Activated CD8-positive, alpha-beta memory T cell treated with anti-CD3 and anti-CD28 coated beads, Interleukin-2, amount 50 U/mL, for 1 hour (primary cell): ENCODE data around the gene ALDH3B1.

Source experiments
- DNase-seq: peaks from one replicate; pipeline ENCODE4 v3.0.0-alpha.2; 2020; ENCODE audit errors: extremely low read depth

The ALDH3B1 gene

DNA sequence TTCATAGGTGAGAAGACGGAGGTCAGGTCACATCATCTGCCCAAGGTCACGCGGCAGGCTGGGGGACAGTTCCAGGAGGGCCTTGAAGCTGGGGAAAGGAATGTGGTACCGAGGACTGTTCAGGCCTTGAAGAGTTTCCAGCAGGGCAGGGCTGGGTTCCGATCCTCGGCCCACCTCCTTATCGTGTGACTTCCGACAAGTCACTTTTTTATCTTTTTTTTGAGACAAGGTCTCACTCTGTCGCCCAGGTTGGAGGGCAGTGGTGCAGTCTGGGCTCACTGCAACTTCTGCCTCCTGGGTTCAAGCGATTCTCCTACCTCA is 21.0 kb downstream of the ALDH3B1 start:
- no peak for DNase-seq

DNA sequence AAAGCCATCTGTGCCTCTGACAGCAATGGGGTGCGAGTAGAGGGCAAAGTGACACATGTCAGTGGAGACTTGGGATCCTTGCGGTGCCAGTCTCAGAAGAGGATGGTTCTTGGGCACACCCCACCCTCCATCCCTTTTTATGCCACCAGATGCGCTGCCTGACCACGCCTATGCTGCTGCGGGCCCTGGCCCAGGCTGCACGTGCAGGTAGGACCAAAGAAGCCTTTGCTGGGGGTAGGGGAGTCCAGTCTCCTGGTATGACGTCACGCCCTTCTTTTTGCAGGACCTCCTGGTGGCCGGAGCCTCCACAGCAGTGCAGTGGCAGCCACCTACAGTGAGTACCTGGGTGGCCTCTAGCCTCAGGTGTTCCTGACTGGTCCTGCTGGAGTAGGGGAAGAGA is 21.9 kb downstream of the ALDH3B1 start:
- no peak for DNase-seq

DNA sequence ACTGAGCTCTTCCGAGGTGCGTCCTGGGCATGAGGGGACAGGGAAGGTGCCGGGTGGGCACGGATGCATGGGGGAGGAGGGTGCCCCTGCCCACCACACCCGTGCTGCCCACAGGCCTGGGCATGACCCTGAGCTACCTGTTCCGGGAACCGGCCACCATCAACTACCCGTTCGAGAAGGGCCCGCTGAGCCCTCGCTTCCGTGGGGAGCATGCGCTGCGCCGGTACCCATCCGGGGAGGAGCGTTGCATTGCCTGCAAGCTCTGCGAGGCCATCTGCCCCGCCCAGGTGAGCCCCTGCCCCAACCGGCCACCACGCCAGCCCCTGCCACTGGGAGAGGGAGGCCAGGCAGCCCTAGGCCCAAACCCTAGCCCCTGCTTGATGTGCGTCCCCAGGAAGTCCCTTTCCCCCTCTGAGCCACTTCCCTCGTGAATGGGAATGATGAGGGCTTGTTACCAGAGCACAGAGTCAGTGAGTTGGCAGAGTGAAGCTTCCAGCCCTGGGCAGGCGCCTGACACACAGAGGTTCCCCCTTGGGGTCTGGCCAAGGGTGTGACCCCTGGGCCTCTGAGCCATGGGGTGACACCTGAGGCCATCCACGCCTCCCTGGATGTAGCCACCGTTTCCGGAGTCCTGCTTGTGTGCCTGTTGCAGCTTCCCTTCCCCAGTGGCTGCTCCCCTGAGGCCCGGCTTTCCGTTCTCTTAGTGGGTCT is 23.0 kb downstream of the ALDH3B1 start:
- no peak for DNase-seq

DNA sequence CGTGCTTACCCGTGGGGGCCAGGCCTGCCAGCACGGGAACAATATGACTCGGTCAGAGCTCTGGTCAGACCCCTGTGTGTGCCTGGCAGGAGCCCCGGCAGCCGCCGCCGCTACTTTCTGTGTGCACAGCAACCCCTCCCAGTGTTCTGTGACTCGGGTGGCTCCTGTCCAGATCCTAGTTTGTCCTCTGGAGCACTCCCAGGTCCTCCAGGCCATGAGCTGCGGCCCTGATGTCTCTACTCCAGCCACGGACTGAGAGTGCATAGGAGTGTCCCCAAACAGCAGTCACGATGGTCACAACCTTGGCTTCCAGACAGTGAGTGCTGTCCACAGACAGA is 23.6 kb downstream of the ALDH3B1 start:
- DNase-seq, result no peak

DNA sequence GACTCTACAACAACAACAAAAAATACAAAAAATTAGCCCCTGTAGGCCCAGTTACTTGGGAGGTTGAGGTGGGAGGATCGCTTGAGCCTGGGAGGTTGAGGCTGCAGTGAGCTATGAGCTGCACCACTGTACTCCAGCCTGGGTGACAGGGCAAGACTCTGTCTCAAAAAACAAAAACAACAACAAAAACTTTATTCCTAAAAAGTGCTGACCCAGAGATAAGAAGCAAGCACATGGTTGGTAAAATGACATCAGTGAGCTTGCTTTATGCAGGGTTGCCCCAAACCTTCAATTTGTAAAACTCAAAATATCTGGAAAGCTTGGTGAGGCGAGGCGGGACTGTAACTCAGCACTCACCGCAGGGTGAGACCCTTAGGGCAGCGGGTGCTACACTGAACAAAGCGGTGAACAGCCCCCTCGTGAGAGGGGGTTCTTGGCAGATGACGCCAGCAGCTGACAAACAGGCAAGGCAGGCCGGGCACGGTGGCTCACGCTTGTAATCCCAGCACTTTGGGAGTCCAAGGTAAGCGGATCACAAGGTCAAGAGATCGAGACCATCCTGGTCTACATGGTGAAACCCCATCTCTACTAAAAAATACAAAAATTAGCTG is 25.2 kb downstream of the ALDH3B1 start:
- DNase-seq, result no peak

DNA sequence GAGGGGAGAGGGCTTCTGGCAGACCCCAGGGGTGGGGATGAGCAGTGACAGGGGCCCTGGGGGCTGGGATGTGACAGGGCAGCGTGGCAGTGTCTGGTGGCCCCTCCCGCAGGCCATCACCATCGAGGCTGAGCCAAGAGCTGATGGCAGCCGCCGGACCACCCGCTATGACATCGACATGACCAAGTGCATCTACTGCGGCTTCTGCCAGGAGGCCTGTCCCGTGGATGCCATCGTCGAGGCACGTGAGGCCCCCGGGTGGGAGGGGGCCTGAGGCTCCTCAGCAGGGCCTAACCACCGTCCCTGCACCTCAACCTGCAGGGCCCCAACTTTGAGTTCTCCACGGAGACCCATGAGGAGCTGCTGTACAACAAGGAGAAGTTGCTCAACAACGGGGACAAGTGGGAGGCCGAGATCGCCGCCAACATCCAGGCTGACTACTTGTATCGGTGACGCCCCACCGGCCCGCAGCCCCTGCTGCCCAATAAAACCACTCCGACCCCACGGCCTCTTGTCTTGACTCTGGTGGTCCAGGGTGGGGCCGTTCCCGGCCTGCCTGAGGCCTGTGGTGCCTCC is 26.1 kb downstream of the ALDH3B1 start:
- DNase-seq, result no peak

DNA sequence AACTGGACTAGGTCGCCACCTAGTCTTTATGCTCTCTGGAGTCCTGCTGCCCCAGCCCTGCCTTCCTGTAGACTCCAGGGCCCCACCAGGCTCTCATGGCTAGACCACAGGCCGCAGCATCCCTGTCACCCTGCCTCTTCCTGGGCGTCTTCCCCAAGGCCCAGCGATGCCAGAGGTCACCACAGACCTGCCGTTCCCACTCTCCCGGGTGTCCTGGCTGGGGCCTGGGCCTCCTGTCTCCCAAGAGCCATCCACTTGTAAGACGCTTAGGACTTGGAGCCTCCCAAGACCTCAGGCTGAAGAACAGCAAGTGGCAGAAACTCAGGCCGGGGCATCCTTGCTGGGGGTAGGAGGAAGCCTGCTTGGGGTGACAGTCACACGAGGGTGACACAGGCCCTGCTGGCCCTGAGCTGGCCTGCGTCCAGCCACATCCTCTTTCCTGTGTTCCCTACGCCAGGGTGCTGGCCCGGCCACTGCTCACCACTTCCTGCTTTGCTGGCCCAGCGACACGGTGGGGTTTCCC is 26.7 kb downstream of the ALDH3B1 start:
- DNase-seq, result no peak

DNA sequence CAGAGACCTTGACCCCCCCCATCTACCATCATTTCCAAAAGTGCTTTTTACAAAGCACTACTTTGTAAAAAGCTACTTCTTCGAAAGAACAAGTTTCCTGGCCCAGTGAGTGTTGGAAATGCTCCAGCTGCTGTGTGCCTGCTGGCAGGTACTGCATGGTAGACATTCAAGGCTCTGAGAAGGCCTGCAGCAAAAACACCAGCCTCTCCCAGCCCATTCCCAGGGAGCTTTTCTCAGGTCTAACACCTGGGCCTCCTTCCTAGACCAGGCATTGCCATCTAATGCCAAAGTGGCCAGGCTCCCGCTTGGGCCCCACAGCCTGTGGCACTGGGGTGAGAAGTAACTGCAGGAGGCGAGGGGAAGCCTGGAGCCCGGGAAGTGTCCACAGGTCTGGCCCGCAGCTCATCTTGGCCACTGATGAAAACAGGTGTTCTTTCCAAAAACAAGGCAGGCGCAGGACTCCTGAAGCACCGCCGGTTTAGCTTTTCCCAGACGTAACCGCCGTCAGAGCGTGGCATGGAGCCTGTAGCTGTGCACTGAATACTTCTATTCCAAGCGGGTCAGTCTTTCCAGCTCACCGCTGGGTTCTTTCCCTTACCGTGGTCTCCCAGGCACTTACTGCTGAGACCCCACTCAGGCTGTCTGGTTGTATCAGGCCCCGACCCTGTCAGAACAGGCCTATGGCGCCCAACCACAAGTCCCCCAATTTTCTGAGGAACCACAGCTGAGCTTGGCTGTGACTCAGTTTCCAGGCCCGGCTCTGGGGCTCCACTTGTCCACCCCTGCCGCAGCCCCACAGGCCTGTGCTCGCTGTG is 27.5 kb downstream of the ALDH3B1 start:
- no peak for DNase-seq

DNA sequence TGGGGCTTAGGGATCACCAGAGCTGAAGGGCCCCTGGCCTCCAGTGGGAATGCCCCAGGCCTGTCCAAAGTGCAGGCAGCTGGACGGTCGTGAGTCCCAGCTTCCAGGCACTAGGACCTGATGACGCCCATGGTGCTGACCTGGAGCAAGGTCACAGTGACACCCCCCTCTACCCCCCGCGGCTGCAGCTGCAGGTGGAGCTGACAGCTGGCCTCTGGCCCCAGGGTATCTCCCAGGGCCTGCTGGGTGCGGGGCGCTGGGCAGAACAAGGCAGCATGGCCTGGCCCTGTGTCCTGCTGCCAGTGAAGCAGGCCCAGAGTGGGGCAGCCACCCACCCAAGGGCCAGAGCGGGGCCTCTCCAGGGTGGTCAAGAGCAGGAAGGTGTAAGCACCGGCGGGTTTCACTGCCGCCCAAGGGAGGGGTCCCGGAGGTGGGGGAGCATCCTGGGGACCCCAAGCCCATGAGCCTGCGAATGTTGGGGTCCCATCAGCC is 28.1 kb downstream of the ALDH3B1 start:
- no peak for DNase-seq

DNA sequence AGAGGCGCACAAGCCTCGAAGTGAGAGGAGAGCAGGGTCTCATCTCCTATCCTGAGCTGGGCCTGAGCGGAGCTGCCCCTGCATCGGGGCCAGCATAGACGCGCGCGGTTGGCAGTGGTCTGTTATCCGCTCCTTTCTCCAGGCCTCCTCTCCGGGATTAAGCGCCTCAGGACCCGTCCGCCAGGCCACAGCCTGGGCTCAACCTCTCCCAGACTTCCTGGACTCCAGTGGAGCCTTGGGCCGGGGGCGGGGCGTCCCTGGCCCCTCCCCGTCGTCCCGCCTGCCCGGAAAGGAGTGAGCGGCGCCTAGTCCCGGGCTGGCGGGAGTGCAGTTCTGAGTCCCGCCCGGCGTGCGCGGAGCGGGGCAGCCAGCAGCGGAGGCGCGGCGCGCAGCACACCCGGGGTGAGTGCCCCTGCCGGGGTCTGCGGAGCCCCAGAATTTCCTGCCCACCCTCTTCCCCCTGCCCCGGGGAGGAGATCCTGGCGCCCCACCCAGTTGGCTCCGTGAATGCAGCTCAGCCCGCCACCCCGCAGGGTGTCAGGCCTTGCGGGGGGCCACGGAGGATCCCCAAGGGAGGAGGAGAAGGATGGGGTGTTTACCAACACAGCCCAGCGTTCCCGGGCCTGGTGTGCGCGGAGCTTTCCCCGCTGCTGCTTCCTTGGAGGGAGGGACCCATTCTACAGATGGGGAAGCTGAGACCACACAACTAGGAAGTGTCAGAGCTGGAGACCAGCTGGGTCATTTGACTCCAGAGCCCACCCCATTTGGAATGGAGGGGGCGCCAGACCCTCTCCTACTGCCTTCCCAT is 28.8 kb downstream of the ALDH3B1 start, which contains the start of gene TCIRG1:
Gene TCIRG1 (plus strand): TSS at position 308 of the 808 bp plus-strand sequence. CDS start 2,247 bp downstream, outside the sequence.
- DNase-seq, result no peak

DNA sequence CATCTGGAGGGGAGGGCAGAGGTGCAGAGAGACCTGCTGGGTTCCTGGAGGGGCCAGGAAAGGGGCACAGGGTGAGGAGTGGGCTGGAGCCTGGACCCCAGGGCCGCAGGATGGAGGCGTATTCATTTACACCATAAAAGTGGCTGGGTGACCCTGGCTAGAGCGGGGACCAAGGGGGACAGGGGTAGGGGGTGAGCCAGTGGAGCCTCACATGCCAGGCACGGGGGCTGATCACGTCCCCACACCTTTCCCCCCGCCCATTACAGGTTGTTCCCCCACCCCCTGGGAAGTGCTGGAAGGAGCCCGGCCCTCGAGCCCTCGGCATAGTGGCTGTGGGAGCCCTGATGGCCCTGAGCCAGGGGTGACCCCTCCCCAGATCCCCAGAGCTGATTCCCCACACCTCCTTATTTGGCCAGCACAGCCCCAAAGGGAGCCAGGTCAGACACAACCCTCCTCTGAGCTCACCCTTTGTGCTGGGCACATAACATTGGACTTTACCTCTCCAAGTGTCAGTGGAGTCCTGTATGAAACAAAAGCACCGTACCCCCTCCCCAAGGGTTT is 29.5 kb downstream of the ALDH3B1 start:
- no peak for DNase-seq

DNA sequence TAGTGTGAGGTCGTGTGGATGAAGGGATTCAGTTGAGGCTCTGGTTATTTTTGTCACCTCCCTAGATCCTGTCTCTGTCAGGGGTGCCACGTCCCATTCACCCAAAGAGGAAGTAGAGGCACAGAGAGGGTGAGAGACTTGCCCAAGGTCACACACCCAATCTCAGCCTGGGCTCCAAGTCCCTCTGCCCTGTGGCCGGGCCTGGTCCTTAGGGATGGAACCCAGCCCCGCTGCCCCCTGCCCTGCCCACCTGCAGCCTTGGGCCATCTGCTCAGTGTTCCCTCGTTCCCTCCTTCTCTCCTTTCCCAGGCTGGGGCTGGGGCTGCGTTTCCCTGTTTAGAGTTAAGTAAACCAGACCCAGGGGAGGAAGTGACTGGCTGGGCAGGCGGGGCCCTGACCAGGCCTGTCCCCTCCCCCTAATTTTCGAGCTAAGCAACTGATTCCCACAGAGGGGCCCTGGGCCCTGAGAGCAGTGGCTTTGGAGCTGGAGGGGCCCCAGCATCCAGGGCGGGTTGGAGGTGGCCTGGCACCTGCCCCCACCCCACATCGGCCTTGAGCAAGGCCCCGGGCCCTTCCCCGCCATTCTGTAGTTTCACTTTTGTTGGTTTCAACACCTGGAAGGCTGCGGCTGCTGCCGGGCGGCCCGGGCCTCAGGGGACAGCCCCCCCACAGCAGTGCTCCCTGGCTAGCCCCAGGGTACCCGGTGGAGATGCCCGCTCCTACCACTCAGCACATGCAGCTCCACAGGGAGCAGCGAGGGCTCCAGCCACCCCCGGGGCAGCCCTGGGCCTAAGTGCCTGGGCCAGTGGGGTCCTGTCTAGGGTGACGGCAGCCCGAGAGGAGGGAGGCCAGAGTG is 30.2 kb downstream of the ALDH3B1 start:
- DNase-seq, result no peak

DNA sequence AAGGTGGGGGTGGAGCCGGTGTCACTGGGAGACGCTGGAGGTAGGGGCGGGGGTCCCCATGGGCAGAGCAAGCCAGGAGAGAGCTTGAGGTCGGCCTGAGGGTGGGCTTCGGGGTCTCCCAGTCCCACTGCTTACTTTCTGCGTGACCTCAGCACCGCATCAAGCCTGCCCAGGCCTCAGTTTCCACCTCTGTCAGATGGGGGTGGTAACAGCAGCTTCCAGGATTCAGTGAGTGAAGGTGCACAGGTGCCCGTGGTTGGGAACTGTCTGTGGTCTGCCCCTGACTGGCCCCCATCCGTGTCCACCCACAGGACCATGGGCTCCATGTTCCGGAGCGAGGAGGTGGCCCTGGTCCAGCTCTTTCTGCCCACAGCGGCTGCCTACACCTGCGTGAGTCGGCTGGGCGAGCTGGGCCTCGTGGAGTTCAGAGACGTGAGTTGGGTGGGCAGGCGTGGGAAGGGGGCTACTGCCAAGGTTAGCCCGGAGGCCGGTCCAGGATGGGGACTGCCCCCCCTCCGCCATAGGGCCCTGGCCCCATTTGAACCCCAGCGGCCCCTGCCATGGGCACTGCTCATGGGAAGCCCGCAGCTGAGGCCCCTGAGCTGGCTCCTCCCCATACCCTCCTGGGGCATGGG is 30.9 kb downstream of the ALDH3B1 start:
- DNase-seq, result no peak

DNA sequence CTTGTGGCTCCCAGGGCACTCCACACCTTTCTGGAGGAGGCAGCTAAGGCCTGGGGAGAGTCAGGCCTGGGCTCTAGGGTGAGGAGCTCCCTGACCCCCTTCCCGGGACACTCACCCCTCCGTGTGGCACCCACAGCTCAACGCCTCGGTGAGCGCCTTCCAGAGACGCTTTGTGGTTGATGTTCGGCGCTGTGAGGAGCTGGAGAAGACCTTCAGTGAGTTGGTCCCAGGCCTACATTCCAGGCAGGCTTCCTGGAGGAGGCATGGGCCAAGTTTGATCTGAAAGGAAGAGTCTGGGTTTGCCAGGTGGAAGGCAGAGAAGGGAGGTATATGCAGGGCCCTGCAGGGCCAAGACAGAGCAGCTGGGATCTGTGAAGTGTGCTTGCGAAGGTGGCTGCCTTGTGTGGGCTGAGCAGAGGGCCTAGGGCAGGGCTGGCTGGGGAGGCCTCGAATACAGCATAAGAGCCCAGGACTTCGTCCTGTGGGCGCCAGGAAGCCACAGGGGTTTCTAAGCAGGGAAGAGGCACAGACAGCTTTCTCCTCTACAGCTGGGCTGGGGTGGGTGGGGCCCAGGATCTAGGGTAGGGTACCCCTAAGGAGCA is 31.6 kb downstream of the ALDH3B1 start:
- DNase-seq, result no peak

DNA sequence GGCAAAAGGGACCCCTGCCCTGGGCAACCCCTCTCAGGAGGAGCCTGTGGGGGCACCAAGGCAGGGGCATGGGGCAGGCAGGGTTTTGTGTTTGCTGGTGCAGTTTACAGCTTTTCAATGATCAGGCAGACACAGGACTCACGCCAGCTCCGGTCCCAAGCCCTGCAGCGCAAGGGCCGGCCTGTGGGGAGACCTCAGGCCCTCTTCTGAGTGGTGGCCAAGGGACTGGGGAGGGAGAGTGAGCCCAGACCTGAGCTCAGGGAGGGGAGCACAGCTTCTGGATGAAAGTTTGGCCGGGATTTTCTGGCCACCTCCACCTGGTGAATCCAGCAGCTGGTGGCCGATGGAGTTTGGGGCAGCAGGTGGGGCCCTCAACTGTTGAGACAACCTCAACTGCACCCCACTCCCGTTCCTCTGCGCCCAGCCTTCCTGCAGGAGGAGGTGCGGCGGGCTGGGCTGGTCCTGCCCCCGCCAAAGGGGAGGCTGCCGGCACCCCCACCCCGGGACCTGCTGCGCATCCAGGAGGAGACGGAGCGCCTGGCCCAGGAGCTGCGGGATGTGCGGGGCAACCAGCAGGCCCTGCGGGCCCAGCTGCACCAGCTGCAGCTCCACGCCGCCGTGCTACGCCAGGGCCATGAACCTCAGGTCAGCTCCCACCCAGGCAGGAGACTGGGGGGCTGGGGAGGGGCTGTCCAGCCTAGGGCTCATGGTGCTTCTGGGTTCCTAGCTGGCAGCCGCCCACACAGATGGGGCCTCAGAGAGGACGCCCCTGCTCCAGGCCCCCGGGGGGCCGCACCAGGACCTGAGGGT is 32.3 kb downstream of the ALDH3B1 start:
- DNase-seq, result no peak

DNA sequence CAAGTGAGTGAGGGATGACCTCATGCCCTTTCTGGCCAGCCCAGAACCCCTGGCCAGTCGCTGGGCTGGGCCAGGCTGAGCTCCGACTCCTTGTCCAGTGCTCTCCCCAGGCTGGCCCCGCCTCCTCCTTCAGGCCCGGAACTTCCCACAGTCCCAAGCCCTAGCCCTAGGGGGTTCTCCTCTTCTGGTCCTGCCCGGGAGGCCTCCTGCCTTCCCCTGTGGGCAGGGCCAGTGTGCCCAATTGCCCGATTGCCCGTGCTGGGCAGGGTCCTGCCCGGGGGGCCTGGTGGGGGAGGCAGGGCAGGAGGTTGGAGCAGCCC is 32.9 kb downstream of the ALDH3B1 start:
- DNase-seq, result no peak

DNA sequence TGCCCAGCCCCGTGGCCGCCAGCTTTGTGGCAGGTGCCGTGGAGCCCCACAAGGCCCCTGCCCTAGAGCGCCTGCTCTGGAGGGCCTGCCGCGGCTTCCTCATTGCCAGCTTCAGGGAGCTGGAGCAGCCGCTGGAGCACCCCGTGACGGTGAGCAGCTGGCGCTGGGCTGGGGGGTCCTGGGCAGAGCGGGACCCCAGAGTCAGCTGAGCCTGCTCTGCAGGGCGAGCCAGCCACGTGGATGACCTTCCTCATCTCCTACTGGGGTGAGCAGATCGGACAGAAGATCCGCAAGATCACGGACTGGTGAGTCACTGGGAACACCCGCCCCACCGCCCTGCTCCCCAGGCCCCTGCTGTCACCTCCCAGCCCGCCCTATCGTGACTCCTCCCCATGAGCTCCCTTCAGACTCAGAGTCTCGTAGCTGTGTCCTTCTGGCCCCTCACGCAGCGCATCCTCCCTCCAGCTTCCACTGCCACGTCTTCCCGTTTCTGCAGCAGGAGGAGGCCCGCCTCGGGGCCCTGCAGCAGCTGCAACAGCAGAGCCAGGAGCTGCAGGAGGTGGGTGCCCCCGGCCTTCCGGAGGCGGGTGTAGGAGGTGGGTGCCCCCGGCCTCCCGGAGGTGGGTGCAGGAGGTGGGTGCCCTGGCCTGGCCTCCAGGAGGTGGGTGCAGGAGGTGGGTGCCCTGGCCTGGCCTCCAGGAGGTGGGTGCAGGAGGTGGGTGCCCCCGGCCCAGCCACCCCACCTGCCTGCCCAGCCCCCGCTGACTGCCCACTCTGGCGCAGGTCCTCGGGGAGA is 33.4 kb downstream of the ALDH3B1 start:
- DNase-seq, result no peak
